Vagina (tissue), 2 donors: ENCODE results near the gene SLC25A26. TPM values are rescaled to one million over a fixed set of nuclear protein-coding genes. Genes with fewer than 3 reads are reported as not detected.

Experiments used
- DNase-seq, 2 donors: peaks; one replicate each; pipeline ENCODE4 v3.0.0-alpha.2; 2017; ENCODE audit errors: extremely low spot score in 2 of 2
- H3K27ac ChIP-seq: fragments of 200-600 bp; sonication (generic); one replicate; pipeline ENCODE4 v1.5.1; 2019
- H3K27me3 ChIP-seq: fragments of 200-600 bp; sonication (generic); one replicate; pipeline ENCODE4 v1.5.1; 2019
- H3K36me3 ChIP-seq, 2 donors: fragments of 200-600 bp; sonication (generic); one replicate each; pipeline ENCODE4 v1.5.1; 2017 to 2019
- H3K4me1 ChIP-seq: fragments of 200-600 bp; sonication (generic); one replicate; pipeline ENCODE4 v1.5.1; 2019
- H3K4me3 ChIP-seq, 2 donors: fragments of 200-600 bp; sonication (generic); 1 replicate in 1 of 2; 2 replicates in 1 of 2; pipeline ENCODE4 v1.5.1; 2016 to 2019
- H3K9me3 ChIP-seq: fragments of 200-600 bp; sonication (generic); one replicate; pipeline ENCODE4 v1.5.1; 2019
- CTCF ChIP-seq, 3 experiments: fragments of 450-650 bp in 2 of 3; fragments of 200-600 bp in 1 of 3; sonication (generic) in 1 of 3; IDR thresholded peaks; one replicate each; pipeline ENCODE4 v1.5.1; 2017 to 2019; ENCODE audit warnings: antibody characterized with exemption in 3 of 3, mild to moderate bottlenecking in 2 of 3, moderate library complexity in 2 of 3
- POLR2A ChIP-seq, 2 donors: fragments of 450-650 bp; IDR thresholded peaks; one replicate each; pipeline ENCODE4 v1.6.1; 2017; ENCODE audit warnings: antibody characterized with exemption in 2 of 2, mild to moderate bottlenecking in 2 of 2, moderate library complexity in 2 of 2
- POLR2AphosphoS5 ChIP-seq, 2 donors: sonication (generic); formaldehyde crosslinking; IDR thresholded peaks; one replicate each; pipeline ENCODE4 v1.9.0; 2017; ENCODE audit warnings: antibody characterized with exemption in 2 of 2, mild to moderate bottlenecking in 2 of 2, low read depth in 1 of 2; ENCODE audit not compliant: insufficient read depth in 1 of 2
- intact Hi-C: fragments of 100-400 bp; cut with DNase I; formaldehyde crosslinking; loops from one replicate; pipeline ENCODE4 v1.15.1; 2023
- total RNA-seq: library from RNA; depleted of rRNA; stranded (reverse); fragments of >200 nt; gene quantifications from one replicate; pipeline ENCODE4 v1.2.3, GENCODE V29; 2016

The SLC25A26 gene
- total RNA-seq, 1 donor from 2014 or later, result 21.6 TPM

GRCh38 chr3:66267031-66267430 lies 46.2 kb downstream of the SLC25A26 start:
- Histone ChIP-seq H3K4me1 (no peaks in the 10 kb centered on the region), H3K27ac (no peak overlapping the region), H3K4me3 (no peak overlapping the region), H3K36me3 (no peaks in the 10 kb centered on the region), H3K9me3 (no peaks in the 10 kb centered on the region), H3K27me3 (no peaks in the 10 kb centered on the region)
- TF ChIP-seq POLR2AphosphoS5 (IDR thresholded peaks at IDR 0.05; ENCODE audit: insufficient read depth in 1 of 2, low read depth in 1 of 2) (no peak), POLR2A (IDR thresholded peaks at IDR 0.05) (no peak), CTCF (IDR thresholded peaks at IDR 0.05) (no peak)
- no peak for DNase-seq
- intact Hi-C loops, result no loop called here

DNA sequence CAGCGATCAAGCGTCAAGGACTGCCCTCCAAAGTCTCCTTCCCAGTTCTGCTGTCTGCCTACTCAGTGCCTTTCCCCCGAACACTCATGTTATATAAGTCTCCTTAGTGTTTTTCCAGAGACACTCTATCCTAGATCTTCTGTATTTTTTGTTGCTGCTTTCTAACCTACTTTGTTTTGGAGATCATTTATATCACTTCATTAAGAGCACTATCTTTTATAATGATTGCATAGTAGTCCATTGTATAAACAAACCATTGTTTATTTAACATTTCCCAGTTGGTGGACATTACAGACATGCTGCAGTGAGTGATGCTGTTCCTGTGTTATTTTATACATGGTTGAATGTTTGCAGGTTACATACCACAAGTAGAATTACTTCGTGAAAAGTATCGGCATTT lies 47.1 kb downstream of the SLC25A26 start:
- Histone ChIP-seq H3K4me3 (no peak overlapping the region), H3K36me3 (no peaks in the 10 kb centered on the region), H3K27ac (no peak overlapping the region), H3K27me3 (no peaks in the 10 kb centered on the region), H3K4me1 (no peaks in the 10 kb centered on the region), H3K9me3 (no peaks in the 10 kb centered on the region)
- intact Hi-C loops, result no loop called here
- no peak for DNase-seq
- TF ChIP-seq POLR2A (IDR thresholded peaks at IDR 0.05) (no peak), CTCF (IDR thresholded peaks at IDR 0.05) (no peak), POLR2AphosphoS5 (IDR thresholded peaks at IDR 0.05; ENCODE audit: insufficient read depth in 1 of 2, low read depth in 1 of 2) (no peak)

GRCh38 chr3:66268864-66269263 lies 48.1 kb downstream of the SLC25A26 start:
- no peaks in the 10 kb centered on the region for H3K36me3 ChIP-seq
- DNase-seq, result no peak
- no peaks in the 10 kb centered on the region for H3K4me1 ChIP-seq
- no peak overlapping the region for H3K27ac ChIP-seq
- no peaks in the 10 kb centered on the region for H3K27me3 ChIP-seq
- no peak overlapping the region for H3K4me3 ChIP-seq
- H3K9me3 ChIP-seq, result no peaks in the 10 kb centered on the region
- TF ChIP-seq POLR2A (IDR thresholded peaks at IDR 0.05), result no peak
- TF ChIP-seq POLR2AphosphoS5 (IDR thresholded peaks at IDR 0.05; ENCODE audit: insufficient read depth in 1 of 2, low read depth in 1 of 2), result no peak
- TF ChIP-seq CTCF (IDR thresholded peaks at IDR 0.05), result no peak
- intact Hi-C loops, result no loop called here

DNA sequence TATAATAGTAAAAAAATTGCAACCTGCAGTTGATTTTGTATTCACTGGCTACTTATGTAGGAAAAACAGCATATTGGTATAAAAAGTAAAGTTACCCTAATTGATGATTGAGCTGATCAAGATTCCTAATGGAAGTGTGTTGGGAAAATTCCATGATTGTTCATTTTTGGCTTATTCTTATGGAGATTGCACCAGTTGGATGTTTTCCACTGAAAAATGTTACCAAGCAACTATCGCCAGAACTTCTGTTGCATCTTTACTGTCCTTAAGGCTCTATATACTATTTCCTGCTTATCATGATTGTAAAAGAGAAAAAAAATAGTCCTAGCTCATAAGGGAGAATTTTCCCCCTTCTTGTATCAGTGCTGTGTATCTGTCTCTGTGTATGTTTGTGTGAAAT lies 48.6 kb downstream of the SLC25A26 start:
- Histone ChIP-seq H3K4me3 (no peak overlapping the region), H3K4me1 (no peaks in the 10 kb centered on the region), H3K36me3 (no peaks in the 10 kb centered on the region), H3K27me3 (no peaks in the 10 kb centered on the region), H3K27ac (no peak overlapping the region), H3K9me3 (no peaks in the 10 kb centered on the region)
- TF ChIP-seq POLR2A (IDR thresholded peaks at IDR 0.05), result no peak
- no peak for TF ChIP-seq CTCF (IDR thresholded peaks at IDR 0.05)
- no peak for TF ChIP-seq POLR2AphosphoS5 (IDR thresholded peaks at IDR 0.05; ENCODE audit: insufficient read depth in 1 of 2, low read depth in 1 of 2)
- intact Hi-C loops, result no loop called here
- no peak for DNase-seq

GRCh38 chr3:66270288-66270687 lies 49.5 kb downstream of the SLC25A26 start:
- no peak overlapping the region for H3K27ac ChIP-seq
- H3K27me3 ChIP-seq, result no peaks in the 10 kb centered on the region
- intact Hi-C loops, result no loop called here
- H3K36me3 ChIP-seq, result no peaks in the 10 kb centered on the region
- TF ChIP-seq POLR2A (IDR thresholded peaks at IDR 0.05) (no peak), POLR2AphosphoS5 (IDR thresholded peaks at IDR 0.05; ENCODE audit: insufficient read depth in 1 of 2, low read depth in 1 of 2) (no peak), CTCF (IDR thresholded peaks at IDR 0.05) (no peak)
- no peak for DNase-seq
- no peak overlapping the region for H3K4me3 ChIP-seq
- no peaks in the 10 kb centered on the region for H3K4me1 ChIP-seq
- H3K9me3 ChIP-seq, result no peaks in the 10 kb centered on the region
